Endometrium (tissue), 2 donors: ENCODE data around the gene CCDC187.

ENCODE experiments used
- FAIRE-seq: peaks from 2 replicates; lab custom pipeline; 2012; peaks lifted over from hg19 to GRCh38; lab: Jason Lieb, UNC
- donor health status: control.
- donor health status: control.

The CCDC187 gene

GRCh38 chr9:136265561-136266355 is 38.1 kb downstream of the CCDC187 start:
- no peak for FAIRE-seq

GRCh38 chr9:136264441-136265405 is 39.2 kb downstream of the CCDC187 start:
- no peak for FAIRE-seq

DNA sequence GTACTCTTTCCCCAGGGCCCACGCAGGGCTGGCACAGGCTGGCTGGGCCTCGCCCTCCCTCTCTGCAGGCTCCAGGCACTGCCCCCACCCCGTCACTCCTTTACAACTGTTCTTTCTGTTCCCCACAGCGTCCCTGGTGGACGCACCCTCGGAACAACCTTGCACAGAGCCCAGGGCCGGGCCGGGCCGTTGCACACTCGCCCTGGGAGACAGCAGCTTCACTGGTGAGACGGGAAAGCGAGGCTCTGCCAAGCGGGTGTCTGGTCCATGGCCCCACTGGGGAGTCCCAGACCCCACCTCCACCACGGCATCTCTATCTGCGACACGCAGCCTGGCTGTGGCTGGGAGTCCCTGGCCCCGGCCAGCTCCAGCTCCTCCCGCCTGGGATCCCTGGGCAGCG is 39.9 kb downstream of the CCDC187 start:
- FAIRE-seq, result no peak

DNA sequence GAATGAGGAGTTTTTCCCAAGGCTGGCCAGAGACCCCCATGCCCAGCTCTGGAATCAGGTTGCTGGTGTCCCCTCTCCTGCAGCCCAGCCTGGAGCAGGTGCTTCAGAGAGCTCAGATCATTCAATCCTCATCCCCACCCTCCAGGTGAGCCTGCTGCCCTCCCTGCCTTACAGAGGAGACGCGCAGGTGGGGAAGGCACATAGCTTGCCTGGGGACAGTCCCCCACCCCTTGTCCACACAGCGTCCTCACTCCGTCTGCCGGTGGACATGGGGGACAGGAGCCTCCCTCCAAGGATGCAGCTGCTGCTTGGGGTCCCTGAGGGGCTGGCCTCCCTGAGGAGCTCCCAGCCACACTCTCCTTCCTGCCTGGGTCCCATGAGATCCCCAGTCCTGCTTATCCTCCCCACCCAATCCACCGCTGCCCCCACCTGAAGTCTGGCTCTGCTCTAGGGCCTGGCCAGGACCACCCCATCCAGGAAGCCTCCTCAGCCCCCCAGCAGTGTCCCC is 41.2 kb downstream of the CCDC187 start:
- FAIRE-seq, result no peak

DNA sequence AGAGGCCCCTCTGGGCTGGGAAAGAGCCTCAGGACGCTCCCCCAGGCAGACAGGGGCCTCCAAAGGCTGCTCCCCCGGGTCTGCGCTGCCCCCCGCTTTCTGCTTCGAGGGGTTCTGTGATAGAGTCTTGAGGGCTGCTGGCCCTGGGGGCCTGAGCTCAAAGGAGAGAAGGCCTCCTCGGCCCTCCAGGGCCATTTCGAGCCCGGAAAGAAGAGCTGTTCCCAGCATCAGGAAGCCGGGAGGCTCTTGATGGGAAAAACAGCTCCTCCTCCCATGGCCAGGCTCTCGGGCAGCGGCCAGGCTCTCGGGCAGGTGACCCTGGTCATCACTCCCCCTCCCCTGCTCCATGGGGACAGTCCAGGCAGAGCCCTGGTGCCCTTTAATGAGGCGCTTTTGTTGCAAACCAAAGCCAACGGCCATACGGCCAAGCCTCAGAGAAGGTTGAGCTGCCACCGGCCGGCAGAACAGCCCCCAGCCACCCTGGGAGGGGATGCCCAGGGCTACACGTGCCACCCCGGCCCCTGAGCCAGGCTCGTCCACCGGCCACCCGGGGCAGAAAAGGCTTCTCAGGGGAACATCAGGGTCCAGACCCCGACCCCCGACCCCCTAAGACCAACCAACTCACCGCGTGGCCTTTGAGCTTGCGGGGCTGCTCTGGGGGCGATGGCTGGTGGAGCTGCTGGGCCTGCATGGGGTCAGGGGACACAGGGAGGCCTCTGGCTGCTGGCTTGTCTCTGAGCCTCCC is 42.0 kb downstream of the CCDC187 start:
- no peak for FAIRE-seq

DNA sequence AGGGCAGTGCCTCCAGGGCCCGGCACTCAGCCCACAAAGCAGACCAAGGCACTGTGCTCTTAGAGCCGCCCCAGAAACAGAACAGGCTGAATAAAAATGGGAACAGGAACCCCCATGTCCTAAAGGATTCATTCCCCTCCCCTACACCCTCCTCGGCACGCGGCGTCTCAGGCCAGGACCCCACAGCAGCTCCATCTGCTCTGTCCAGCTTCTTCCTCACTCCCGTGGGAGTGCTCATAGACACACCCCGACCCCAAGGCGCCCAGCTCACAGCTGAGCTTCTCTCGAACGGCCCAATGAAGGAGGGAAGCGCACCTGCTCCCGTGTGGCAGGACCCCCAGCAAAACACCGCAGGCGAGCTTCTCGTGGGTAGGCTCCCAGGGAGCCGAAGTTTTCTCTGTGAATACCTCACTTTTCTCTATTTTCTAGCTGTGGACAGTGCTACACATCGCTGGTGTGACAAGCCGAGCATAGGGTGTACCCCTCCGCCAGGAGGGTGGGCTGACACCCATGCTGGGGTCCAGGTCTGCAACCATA is 42.9 kb downstream of the CCDC187 start:
- FAIRE-seq, result no peak

DNA sequence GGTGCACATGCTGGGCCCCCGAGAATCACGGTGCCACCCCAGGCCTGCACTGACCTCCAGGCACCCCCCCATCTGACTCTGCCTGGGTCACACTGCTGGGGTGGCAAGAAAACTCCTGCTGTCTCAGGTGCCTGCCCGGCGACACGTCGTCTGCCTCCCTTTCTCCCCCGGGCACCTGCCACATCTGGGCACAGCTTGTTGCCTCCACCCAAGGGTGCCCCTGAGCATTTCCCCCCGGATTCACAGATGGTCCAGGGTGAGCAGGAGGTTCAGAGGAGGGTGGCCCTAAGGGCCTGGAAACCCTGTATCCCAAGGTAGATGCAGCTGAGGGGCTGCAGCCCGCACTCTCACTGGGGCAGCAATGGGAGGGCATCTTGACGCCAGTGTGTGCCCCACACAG is 43.4 kb downstream of the CCDC187 start:
- no peak for FAIRE-seq

GRCh38 chr9:136259836-136260235 is 44.1 kb downstream of the CCDC187 start:
- no peak for FAIRE-seq

DNA sequence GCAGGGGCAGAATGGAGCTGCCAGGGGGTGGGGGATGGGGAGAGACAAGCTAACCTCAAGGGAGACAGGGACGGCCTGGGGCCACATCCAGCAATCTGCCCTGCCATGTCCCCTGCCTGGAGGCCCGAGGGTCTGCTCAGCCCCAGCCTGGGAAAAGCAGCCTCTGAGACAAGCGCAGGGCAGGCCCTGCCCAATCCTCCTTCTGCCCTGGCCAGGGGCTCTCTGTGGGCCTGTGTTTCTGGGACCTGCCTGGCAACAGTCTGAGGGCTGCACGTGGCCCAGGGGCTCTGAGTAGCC is 44.4 kb downstream of the CCDC187 start:
- FAIRE-seq, result no peak

DNA sequence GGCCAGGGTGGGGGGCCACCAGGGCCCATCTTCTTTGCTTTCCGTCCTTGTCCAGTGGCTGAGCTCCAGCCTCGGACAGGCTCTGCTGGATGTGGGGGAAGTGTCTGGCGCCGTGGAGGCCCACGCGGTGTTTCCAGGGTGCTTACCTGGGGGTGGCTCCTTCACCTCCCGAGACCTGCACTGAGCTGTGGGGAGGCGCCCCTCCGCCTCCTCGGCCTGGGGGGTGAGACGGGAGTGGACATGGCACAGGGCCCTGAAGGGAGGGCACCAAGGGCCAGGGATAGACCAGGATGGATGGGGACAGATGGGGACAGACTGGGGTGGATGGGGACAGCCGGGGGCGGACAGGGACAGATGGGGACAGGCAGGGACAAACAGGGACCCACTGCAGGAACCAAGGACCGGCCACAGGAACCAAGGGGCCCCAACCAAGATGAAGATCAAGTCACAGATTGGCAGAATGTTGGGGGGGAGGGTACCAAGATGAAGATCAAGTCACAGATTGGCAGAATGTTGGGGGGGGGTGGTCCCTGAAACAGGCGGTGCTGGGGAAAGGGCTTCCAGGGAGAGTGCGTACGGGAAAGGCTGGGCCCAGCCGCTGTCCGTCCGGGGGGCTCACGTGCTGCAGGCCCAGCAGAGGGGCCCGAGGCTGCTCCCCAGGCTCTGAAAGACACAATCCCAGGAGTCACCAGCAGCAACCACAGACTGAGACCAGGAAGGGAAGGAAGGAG is 44.9 kb downstream of the CCDC187 start:
- no peak for FAIRE-seq

- FAIRE-seq, result no peak
Measured at GRCh38 chr9:136258299-136258625, 45.6 kb downstream of the CCDC187 start.

- FAIRE-seq, result no peak
Measured at GRCh38 chr9:136257381-136258298, 46.3 kb downstream of the CCDC187 start.

DNA sequence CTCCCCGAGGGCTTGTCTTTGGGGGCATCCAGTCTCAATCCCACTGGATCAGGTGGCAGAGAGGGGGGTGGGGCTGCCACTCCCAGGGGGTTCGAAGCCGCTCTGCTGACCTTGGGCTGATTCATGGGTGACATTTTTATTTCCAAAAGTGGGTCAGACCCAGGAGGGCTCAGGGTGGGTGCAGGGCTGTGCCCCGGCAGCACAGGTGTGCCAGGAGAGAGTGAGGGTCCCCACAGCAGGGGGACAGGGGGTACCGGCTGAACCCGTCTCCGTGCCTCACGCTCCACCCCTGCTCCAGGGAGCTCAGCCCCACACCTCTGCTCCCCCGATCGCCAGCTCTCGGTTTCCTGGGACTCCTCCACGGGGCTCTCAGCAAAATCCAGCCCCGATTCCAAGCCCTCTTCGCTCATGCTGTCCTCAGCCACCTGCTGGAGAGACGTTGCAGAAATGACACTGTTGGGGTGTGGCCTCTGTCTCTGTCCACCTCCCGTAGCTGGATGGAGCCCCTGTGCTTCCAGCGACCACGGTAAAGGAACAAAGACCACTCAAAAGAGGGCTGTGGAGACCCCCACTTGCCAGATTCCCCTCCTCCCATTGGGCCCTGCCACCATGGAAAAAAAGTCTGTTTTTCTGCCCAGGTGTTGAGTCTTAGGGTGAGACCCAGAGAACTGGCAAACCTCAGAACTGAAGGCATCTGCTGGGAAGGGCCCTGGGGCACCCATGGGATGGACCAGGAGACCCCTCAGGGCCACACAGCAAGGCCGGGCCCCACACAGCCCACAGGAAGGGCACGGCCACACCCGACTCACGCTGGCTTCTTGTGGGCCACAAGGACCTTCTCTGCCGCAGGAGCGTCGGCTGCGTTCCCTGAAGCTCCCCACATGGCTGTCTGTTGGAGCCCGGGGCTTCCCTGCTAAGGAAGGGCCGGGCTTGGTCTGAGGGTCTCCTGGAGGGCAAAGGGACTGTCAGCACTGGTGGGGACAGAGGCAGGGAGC is 47.7 kb downstream of the CCDC187 start:
- no peak for FAIRE-seq

DNA sequence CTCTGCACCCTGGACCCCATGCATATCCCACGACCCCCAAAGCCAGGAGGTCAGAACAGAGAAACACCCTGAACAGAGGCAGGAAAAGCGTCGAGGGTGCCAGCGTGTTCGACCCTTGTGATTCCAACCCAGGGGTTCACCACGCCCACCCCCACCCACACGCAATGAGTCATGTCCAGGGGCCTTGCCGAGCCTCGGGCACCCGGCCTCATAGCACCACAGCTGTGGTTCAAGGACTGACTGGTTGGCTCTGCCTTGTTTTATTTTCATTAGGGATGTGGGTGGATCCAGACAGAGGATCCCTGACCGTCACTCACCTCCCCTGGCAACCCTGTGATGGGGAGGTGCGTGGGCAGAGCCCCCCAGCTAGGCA is 48.7 kb downstream of the CCDC187 start:
- FAIRE-seq, result no peak

GRCh38 chr9:136254381-136255165 is 49.3 kb downstream of the CCDC187 start:
- FAIRE-seq, result no peak

DNA sequence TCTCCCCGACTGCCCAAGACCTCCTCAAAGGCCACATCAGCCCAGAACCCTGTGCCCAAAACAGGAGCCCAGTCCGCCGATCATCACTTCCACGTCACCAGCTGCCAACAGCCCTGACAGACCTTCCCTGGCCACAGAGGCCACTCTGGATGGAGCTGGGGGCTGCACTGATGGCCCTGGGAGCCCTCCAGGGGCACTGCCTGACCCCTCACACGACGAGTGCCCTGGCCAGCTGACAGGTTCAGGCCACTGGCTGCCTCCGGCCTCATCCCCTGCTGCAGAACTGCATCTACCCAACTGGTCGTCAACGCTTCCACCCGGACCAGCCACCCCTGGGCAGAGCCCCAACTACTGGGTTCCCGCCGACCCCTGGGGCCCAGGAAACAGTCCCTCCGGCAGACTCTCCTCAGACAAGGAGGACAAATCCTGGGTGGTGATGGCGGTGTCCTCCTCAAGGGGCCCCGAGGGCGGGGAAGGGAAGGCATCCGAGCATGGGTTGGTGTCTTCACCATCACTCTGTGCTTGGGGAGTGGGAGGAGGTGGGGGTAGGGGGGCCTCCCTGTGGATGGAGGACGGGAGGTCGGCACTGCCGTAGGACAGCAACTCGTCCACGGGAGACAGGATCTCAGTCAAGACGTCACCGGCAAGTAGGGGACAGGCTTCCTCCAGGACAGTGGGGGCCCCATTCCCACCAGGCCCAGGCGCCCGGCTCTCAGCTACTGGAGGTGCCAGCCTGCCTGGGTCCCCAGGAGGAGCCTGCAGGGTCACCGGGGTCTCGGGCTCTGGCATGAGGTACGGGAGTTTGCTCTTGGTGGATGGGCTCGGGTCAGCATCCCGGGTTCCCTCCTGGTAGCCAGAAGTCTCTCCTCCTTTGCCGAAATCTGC is 50.4 kb downstream of the CCDC187 start:
- no peak for FAIRE-seq

- FAIRE-seq, result no peak
Measured at GRCh38 chr9:136252846-136253245, 51.0 kb downstream of the CCDC187 start.
